Activated CD4-positive, alpha-beta T cell treated with anti-CD3 and anti-CD28 coated beads for 4 hours (primary cell): ENCODE measurements around the gene CD4.
A peak's percentile ranks its signal among the peaks of the same experiment; 100 is the strongest.

ENCODE experiments used
- DNase-seq, 2 donors: peaks; one replicate each; pipeline ENCODE4 v3.0.0-alpha.2; 2020

The CD4 gene

GRCh38 chr12:6778574-6779550, 10.5 kb upstream of the CD4 start:
- DNase-seq = peak; percentile 89 to 91

- no peak for DNase-seq
These were observed 9.5 kb upstream of the CD4 start for GRCh38 chr12:6779708-6780432.

GRCh38 chr12:6780573-6780972, 8.8 kb upstream of the CD4 start:
- peak; percentile 33 to 40 for DNase-seq

GRCh38 chr12:6782119-6782518, 7.2 kb upstream of the CD4 start:
- no peak for DNase-seq

GRCh38 chr12:6782850-6783566, 6.3 kb upstream of the CD4 start:
- no peak for DNase-seq

- no peak for DNase-seq
These were observed 5.5 kb upstream of the CD4 start for GRCh38 chr12:6783828-6784227.

- no peak for DNase-seq
These were observed 5.0 kb upstream of the CD4 start for GRCh38 chr12:6784296-6784695.

GRCh38 chr12:6784761-6785160, 4.6 kb upstream of the CD4 start:
- DNase-seq = no peak

- DNase-seq = no peak
These were observed 2.8 kb upstream of the CD4 start for GRCh38 chr12:6786416-6787094.

GRCh38 chr12:6787309-6787708, 2.0 kb upstream of the CD4 start:
- no peak for DNase-seq

GRCh38 chr12:6790496-6791150, 1.3 kb downstream of the CD4 start:
- peak; percentile 45 to 47 for DNase-seq

GRCh38 chr12:6791931-6792520, 2.7 kb downstream of the CD4 start:
- no peak for DNase-seq

GRCh38 chr12:6792522-6793201, 3.3 kb downstream of the CD4 start:
- DNase-seq = peak in 1 of 2 donors; percentile 36

- DNase-seq = no peak
These were observed 5.8 kb downstream of the CD4 start for GRCh38 chr12:6795088-6795487.

- DNase-seq = no peak
These were observed 7.2 kb downstream of the CD4 start for GRCh38 chr12:6796576-6796975.

GRCh38 chr12:6799147-6799546, 9.8 kb downstream of the CD4 start:
- no peak for DNase-seq

GRCh38 chr12:6807170-6807569, 17.8 kb downstream of the CD4 start:
- no peak for DNase-seq

- DNase-seq = no peak
These were observed 19.7 kb downstream of the CD4 start for GRCh38 chr12:6809056-6809455.

GRCh38 chr12:6810758-6811157, 21.4 kb downstream of the CD4 start:
- DNase-seq = no peak

GRCh38 chr12:6813363-6813762, 24.0 kb downstream of the CD4 start:
- DNase-seq = no peak

GRCh38 chr12:6816598-6816997, 27.3 kb downstream of the CD4 start:
- no peak for DNase-seq
